Measurements from ENCODE around the gene FMO4. TPM values are rescaled to one million over a fixed set of nuclear protein-coding genes. Genes with fewer than 3 reads are reported as not detected.
"Not testable (repeated sequence)": the region's sequence is repeated elsewhere in the genome, so short reads cannot be mapped to it uniquely, and the experiment has no call there.

The FMO4 gene
- total and polyA plus RNA-seq, 8 donors, result 0.69 to 3.2 (median 1.5) TPM

DNA sequence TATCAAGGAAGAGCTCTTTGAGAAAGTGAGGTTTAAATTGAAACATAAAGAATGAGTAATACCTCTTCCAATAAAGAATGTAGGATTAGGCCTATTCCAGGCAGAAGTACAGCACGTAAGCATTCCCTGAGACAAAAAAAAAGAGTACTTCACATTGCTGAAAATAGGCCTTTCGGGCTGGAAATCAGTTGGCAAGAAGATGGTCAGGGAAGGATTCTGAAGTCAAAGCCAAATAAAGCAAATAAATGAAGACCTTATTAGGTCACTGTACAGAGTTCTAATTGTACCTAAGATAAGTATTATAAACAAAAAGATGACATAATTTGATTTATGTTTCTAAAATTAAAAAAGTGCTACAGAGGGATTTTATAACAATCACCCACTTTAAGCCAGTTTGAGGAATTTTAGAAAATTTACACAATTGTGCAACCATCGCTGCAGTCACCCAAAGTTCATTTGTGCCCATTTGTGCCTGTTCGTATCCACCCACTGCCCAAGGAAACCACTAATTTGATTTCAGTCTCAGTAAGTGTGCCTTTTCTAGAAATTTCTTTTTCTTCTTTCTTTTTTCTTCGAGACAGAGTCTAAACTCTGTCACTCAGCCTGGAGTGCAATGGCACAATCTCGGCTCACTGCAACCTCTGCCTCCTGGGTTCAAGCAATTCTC lies 58.6 kb downstream of the FMO4 start:
- no peak for DNase-seq
- WGBS, 2 donors, result 79 to 91% methylated on average over 6 of the region's 6 CpGs

GRCh38 chr1:171373357-171374122 lies 59.6 kb downstream of the FMO4 start:
- intact Hi-C loops (cut with DNase I); FAIRE-seq; H3K4me3 ChIP-seq; DNase-seq; H3K4me1 ChIP-seq; ATAC-seq; H3K9me3 ChIP-seq; H3K27ac ChIP-seq; H3K27me3 ChIP-seq; H3K36me3 ChIP-seq: not testable (repeated sequence)
- 70 to 77% methylated on average over 12 to 30 of the region's 32 CpGs for WGBS, 2 donors

More for the DNA sequence above, 58.6 kb downstream of the FMO4 start:
- Histone ChIP-seq H3K4me3 (no peak overlapping the region), H3K9me3 (no peaks in the 10 kb centered on the region), H3K36me3 (no peaks in the 10 kb centered on the region), H3K27me3 (no peaks in the 10 kb centered on the region), H3K27ac (no peak overlapping the region), H3K4me1 (no peaks in the 10 kb centered on the region)
- intact Hi-C loops (cut with DNase I), result no loop called here
- TF ChIP-seq, protein P1, sequence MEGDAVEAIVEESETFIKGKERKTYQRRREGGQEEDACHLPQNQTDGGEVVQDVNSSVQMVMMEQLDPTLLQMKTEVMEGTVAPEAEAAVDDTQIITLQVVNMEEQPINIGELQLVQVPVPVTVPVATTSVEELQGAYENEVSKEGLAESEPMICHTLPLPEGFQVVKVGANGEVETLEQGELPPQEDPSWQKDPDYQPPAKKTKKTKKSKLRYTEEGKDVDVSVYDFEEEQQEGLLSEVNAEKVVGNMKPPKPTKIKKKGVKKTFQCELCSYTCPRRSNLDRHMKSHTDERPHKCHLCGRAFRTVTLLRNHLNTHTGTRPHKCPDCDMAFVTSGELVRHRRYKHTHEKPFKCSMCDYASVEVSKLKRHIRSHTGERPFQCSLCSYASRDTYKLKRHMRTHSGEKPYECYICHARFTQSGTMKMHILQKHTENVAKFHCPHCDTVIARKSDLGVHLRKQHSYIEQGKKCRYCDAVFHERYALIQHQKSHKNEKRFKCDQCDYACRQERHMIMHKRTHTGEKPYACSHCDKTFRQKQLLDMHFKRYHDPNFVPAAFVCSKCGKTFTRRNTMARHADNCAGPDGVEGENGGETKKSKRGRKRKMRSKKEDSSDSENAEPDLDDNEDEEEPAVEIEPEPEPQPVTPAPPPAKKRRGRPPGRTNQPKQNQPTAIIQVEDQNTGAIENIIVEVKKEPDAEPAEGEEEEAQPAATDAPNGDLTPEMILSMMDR (IDR thresholded peaks at IDR 0.05), result no peak
- no peak for FAIRE-seq
- ATAC-seq, result no peak

GRCh38 chr1:171379846-171380245 lies 65.9 kb downstream of the FMO4 start:
- ATAC-seq, result no peak
- FAIRE-seq, result no peak

DNA sequence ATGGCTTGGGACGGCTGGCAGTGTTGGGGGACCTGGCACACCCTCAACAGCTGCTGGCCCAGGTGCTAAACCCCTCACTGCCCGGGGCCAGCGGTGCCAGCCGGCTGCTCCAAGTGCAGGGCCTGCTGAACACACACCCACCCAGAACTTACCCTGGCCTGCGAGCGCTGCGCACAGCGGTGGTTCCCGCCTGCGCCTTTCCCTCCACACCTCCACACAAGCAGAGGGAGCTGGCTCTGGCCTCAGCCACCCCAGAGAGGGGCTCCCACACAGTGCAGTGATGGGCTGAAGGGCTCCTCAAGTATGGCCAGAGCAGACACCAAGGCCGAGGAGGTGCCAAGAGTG lies 67.9 kb downstream of the FMO4 start:
- no peak for FAIRE-seq
- Histone ChIP-seq H3K4me1 (no peaks in the 10 kb centered on the region), H3K4me3 (no peak overlapping the region), H3K9me3 (no peaks in the 10 kb centered on the region), H3K27ac (no peak overlapping the region), H3K36me3 (no peaks in the 10 kb centered on the region), H3K27me3 (no peaks in the 10 kb centered on the region)
- 87 to 89% methylated on average over 10 to 11 of the region's 11 CpGs for WGBS, 2 donors
- peak in 1 of 6 donors; percentile 49 for DNase-seq
- TF ChIP-seq, protein P1 (IDR thresholded peaks at IDR 0.05), result no peak
- ATAC-seq, result no peak
- intact Hi-C loops (cut with DNase I), result no loop called here

More at GRCh38 chr1:171379846-171380245, 65.9 kb downstream of the FMO4 start:
- no peak overlapping the region for H3K27ac ChIP-seq
- no peak overlapping the region for H3K4me3 ChIP-seq
- no peaks in the 10 kb centered on the region for H3K9me3 ChIP-seq
- H3K36me3 ChIP-seq, result no peaks in the 10 kb centered on the region
- H3K27me3 ChIP-seq, result no peaks in the 10 kb centered on the region
- 54 to 74% methylated on average over 1 of the region's 1 CpG for WGBS, 2 donors
- intact Hi-C loops (cut with DNase I), result no loop called here
- TF ChIP-seq, protein P1 (IDR thresholded peaks at IDR 0.05), result no peak
- no peak for DNase-seq
- H3K4me1 ChIP-seq, result no peaks in the 10 kb centered on the region

GRCh38 chr1:171384496-171384895 lies 70.5 kb downstream of the FMO4 start:
- ATAC-seq (no peak), FAIRE-seq (no peak), DNase-seq (no peak)
- 12 to 13% methylated on average over 2 of the region's 2 CpGs for WGBS, 2 donors
- no peaks in the 10 kb centered on the region for H3K27me3 ChIP-seq
- TF ChIP-seq, protein P1 (IDR thresholded peaks at IDR 0.05), result no peak
- H3K4me3 ChIP-seq, result no peak overlapping the region
- H3K9me3 ChIP-seq, result no peaks in the 10 kb centered on the region
- H3K4me1 ChIP-seq, result no peaks in the 10 kb centered on the region
- intact Hi-C loops (cut with DNase I), result no loop called here
- H3K27ac ChIP-seq, result no peak overlapping the region
- no peaks in the 10 kb centered on the region for H3K36me3 ChIP-seq
